ENCODE data around the gene ISG20. TPM values are rescaled to one million over a fixed set of nuclear protein-coding genes. Genes with fewer than 3 reads are reported as not detected.

The ISG20 gene
- total RNA-seq, 6 donors from 2014 or later, result 41.3 to 119 (median 67.0) TPM

- no peaks in the 10 kb centered on the region for H3K9me3 ChIP-seq
- peaks cover 0 to 27% (median 12%) of the 10 kb centered on the region in 4 donors for H3K36me3 ChIP-seq
- 51 to 58% methylated on average over 19 of the region's 19 CpGs for WGBS, 2 donors
- H3K27me3 ChIP-seq, result no peaks in the 10 kb centered on the region
- peak; percentile 51 to 73 (median 60) for TF ChIP-seq CTCF (IDR thresholded peaks at IDR 0.05)
- no peak for TF ChIP-seq POLR2A (IDR thresholded peaks at IDR 0.05)
- no peak for TF ChIP-seq POLR2AphosphoS5 (IDR thresholded peaks at IDR 0.05)
- TF ChIP-seq EP300 (IDR thresholded peaks at IDR 0.05), result no peak
- peaks cover 28 to 58% (median 39%) of the 10 kb centered on the region in 4 donors for H3K4me1 ChIP-seq
- DNase-seq, result no peak
- peak overlapping the region in 1 of 4 donors; percentile 21 for H3K4me3 ChIP-seq
- ATAC-seq (ENCODE audit: low FRiP score in 2 of 2), result peak in 1 of 2 donors; percentile 38
- peak overlapping the region; percentile 4 to 75 (median 52) for H3K27ac ChIP-seq
These were observed 14.5 kb upstream of the ISG20 start for GRCh38 chr15:88624156-88624970.

- H3K4me3 ChIP-seq, result peak overlapping the region in 1 of 4 donors; percentile 21
- WGBS, 2 donors, result 73 to 79% methylated on average over 9 of the region's 9 CpGs
- peak overlapping the region in 3 of 4 donors; percentile 48 to 75 (median 55) for H3K27ac ChIP-seq
- ATAC-seq (ENCODE audit: low FRiP score in 2 of 2) (no peak), DNase-seq (no peak)
- peaks cover 32 to 65% (median 44%) of the 10 kb centered on the region in 4 donors for H3K4me1 ChIP-seq
- H3K36me3 ChIP-seq, result peaks cover 0 to 34% (median 15%) of the 10 kb centered on the region in 4 donors
- H3K9me3 ChIP-seq, result no peaks in the 10 kb centered on the region
- H3K27me3 ChIP-seq, result no peaks in the 10 kb centered on the region
- TF ChIP-seq POLR2AphosphoS5 (IDR thresholded peaks at IDR 0.05) (no peak), POLR2A (IDR thresholded peaks at IDR 0.05) (no peak), CTCF (IDR thresholded peaks at IDR 0.05) (no peak), EP300 (IDR thresholded peaks at IDR 0.05) (no peak)
These were observed 13.8 kb upstream of the ISG20 start for GRCh38 chr15:88624971-88625490.

- H3K4me1 ChIP-seq, result peaks cover 38 to 72% (median 52%) of the 10 kb centered on the region in 4 donors
- DNase-seq, result no peak
- H3K27me3 ChIP-seq, result no peaks in the 10 kb centered on the region
- H3K36me3 ChIP-seq, result peaks cover 0 to 45% (median 18%) of the 10 kb centered on the region in 4 donors
- WGBS, 2 donors, result 90 to 92% methylated on average over 13 to 23 of the region's 23 CpGs
- ATAC-seq (ENCODE audit: low FRiP score in 2 of 2), result no peak
- H3K4me3 ChIP-seq, result no peak overlapping the region
- H3K27ac ChIP-seq, result peak overlapping the region in 1 of 4 donors; percentile 39
- H3K9me3 ChIP-seq, result no peaks in the 10 kb centered on the region
- no peak for TF ChIP-seq POLR2A (IDR thresholded peaks at IDR 0.05)
- TF ChIP-seq CTCF (IDR thresholded peaks at IDR 0.05), result no peak
- TF ChIP-seq POLR2AphosphoS5 (IDR thresholded peaks at IDR 0.05), result no peak
- no peak for TF ChIP-seq EP300 (IDR thresholded peaks at IDR 0.05)
These were observed 12.7 kb upstream of the ISG20 start for GRCh38 chr15:88625943-88626741.

GRCh38 chr15:88627463-88627862, 11.4 kb upstream of the ISG20 start:
- H3K27ac ChIP-seq, result no peak overlapping the region
- ATAC-seq (ENCODE audit: low FRiP score in 2 of 2), result no peak
- 94 to 96% methylated on average over 1 of the region's 1 CpG for WGBS, 2 donors

More at GRCh38 chr15:88627463-88627862, 11.4 kb upstream of the ISG20 start:
- no peak overlapping the region for H3K4me3 ChIP-seq
- TF ChIP-seq POLR2AphosphoS5 (IDR thresholded peaks at IDR 0.05) (no peak), CTCF (IDR thresholded peaks at IDR 0.05) (no peak), EP300 (IDR thresholded peaks at IDR 0.05) (no peak), POLR2A (IDR thresholded peaks at IDR 0.05) (no peak)
- H3K4me1 ChIP-seq, result peaks cover 29 to 70% (median 50%) of the 10 kb centered on the region in 4 donors
- peaks cover 0 to 52% (median 18%) of the 10 kb centered on the region in 4 donors for H3K36me3 ChIP-seq
- no peaks in the 10 kb centered on the region for H3K9me3 ChIP-seq
- no peak for DNase-seq
- no peaks in the 10 kb centered on the region for H3K27me3 ChIP-seq
